Astrocyte (in vitro differentiated cells and primary cell): ENCODE results near the gene LYST. TPM values are rescaled to one million over a fixed set of nuclear protein-coding genes. Genes with fewer than 3 reads are reported as not detected.
A peak's percentile ranks its signal among the peaks of the same experiment; 100 is the strongest.

Experiments used
- DNase-seq: peaks from one replicate; pipeline ENCODE4 v3.0.0-alpha.2; 2010; ENCODE audit warnings: low read depth
- FAIRE-seq: peaks from 2 replicates; lab custom pipeline; 2011; peaks lifted over from hg19 to GRCh38; lab: Jason Lieb, UNC
- H2AFZ ChIP-seq: 2 replicates; pipeline ENCODE4 v1.6.0; 2012; ENCODE audit warnings: low read depth, low read length, inconsistent platforms
- H3K27ac ChIP-seq: 2 replicates; pipeline ENCODE4 v1.5.1; 2011; ENCODE audit warnings: low read depth, low read length, inconsistent platforms
- H3K27me3 ChIP-seq: 2 replicates; pipeline ENCODE4 v1.6.0; 2011; ENCODE audit warnings: low read length, inconsistent platforms; ENCODE audit not compliant: insufficient read depth
- H3K36me3 ChIP-seq: 2 replicates; pipeline ENCODE4 v1.5.1; 2011; ENCODE audit warnings: low read length, inconsistent platforms; ENCODE audit not compliant: insufficient read depth
- H3K4me1 ChIP-seq: 2 replicates; pipeline ENCODE4 v1.5.1; 2011; ENCODE audit warnings: low read length, inconsistent platforms; ENCODE audit not compliant: insufficient read depth
- H3K4me2 ChIP-seq: 2 replicates; pipeline ENCODE4 v1.6.0; 2012; ENCODE audit warnings: low read length, inconsistent platforms
- H3K4me3 ChIP-seq: 2 replicates; pipeline ENCODE4 v1.5.1; 2011; ENCODE audit warnings: low read depth, mild to moderate bottlenecking, low read length, inconsistent platforms; ENCODE audit not compliant: insufficient read depth
- H3K79me2 ChIP-seq: 2 replicates; pipeline ENCODE4 v1.6.0; 2012; ENCODE audit warnings: mild to moderate bottlenecking, low read length, inconsistent platforms; ENCODE audit not compliant: insufficient read depth
- H3K9ac ChIP-seq: 2 replicates; pipeline ENCODE4 v1.6.0; 2012; ENCODE audit warnings: mild to moderate bottlenecking, low read length, inconsistent platforms
- H3K9me3 ChIP-seq: 2 replicates; pipeline ENCODE4 v1.5.1; 2012; ENCODE audit warnings: low read depth, mild to moderate bottlenecking, low read length, inconsistent platforms; ENCODE audit not compliant: insufficient read depth
- H4K20me1 ChIP-seq: 2 replicates; pipeline ENCODE4 v1.6.0; 2012; ENCODE audit warnings: low read length, inconsistent platforms; ENCODE audit not compliant: insufficient read depth
- H3K27ac Mint-ChIP-seq: one replicate; pipeline ENCODE4 v1.8.0; 2021; ENCODE audit warnings: mild to moderate bottlenecking, mixed read lengths; ENCODE audit not compliant: unreplicated experiment
- H3K27me3 Mint-ChIP-seq: one replicate; pipeline ENCODE4 v1.8.0; 2021; ENCODE audit warnings: low read depth, mixed read lengths; ENCODE audit not compliant: unreplicated experiment
- H3K36me3 Mint-ChIP-seq: one replicate; pipeline ENCODE4 v1.8.0; 2021; ENCODE audit warnings: low read depth, mixed read lengths; ENCODE audit not compliant: unreplicated experiment
- H3K4me1 Mint-ChIP-seq: one replicate; pipeline ENCODE4 v1.8.0; 2021; ENCODE audit warnings: low read depth, mixed read lengths; ENCODE audit not compliant: unreplicated experiment
- H3K4me3 Mint-ChIP-seq: one replicate; pipeline ENCODE4 v1.8.0; 2021; ENCODE audit warnings: mild to moderate bottlenecking, moderate library complexity, mixed read lengths; ENCODE audit not compliant: unreplicated experiment
- H3K9me3 Mint-ChIP-seq: one replicate; pipeline ENCODE4 v1.8.0; 2021; ENCODE audit warnings: mild to moderate bottlenecking, mixed read lengths; ENCODE audit not compliant: unreplicated experiment
- CTCF ChIP-seq: IDR thresholded peaks from 2 replicates; pipeline ENCODE4 v1.5.1; 2011; ENCODE audit warnings: low read depth, mild to moderate bottlenecking, inconsistent platforms, low read length, moderate library complexity; ENCODE audit not compliant: insufficient read depth
- EZH2 ChIP-seq: IDR thresholded peaks from 2 replicates; pipeline ENCODE4 v1.6.1; 2012; ENCODE audit warnings: mild to moderate bottlenecking, low read length, inconsistent platforms; ENCODE audit not compliant: insufficient read depth
- total RNA-seq: library from RNA; stranded (reverse); gene quantifications from 2 replicates; pipeline ENCODE4 v1.2.1, GENCODE V29; 2021

LYST gene
- total RNA-seq, 1 donor from 2014 or later, result 15.7 TPM

GRCh38 chr1:235679644-235680043 lies 187.1 kb downstream of the LYST start:
- Histone ChIP-seq H3K9ac (no peak overlapping the region), H3K4me3 (no peak overlapping the region), H3K9me3 (peaks cover 15% of the 10 kb centered on the region), H2AFZ (no peak overlapping the region), H4K20me1 (no peaks in the 10 kb centered on the region), H3K4me2 (no peak overlapping the region), H3K79me2 (no peaks in the 10 kb centered on the region), H3K27ac (no peak overlapping the region), H3K27me3 (no peaks in the 10 kb centered on the region), H3K4me1 (peaks cover 4% of the 10 kb centered on the region), H3K36me3 (no peaks in the 10 kb centered on the region)
- Mint-ChIP-seq H3K27ac (no peak overlapping the region), H3K27me3 (no peaks in the 10 kb centered on the region), H3K36me3 (peaks cover 33% of the 10 kb centered on the region), H3K4me3 (no peak overlapping the region), H3K4me1 (peaks cover 9% of the 10 kb centered on the region), H3K9me3 (peaks cover 14% of the 10 kb centered on the region)
- FAIRE-seq (no peak), DNase-seq (no peak)
- TF ChIP-seq CTCF (no peak), EZH2 (no peak)

GRCh38 chr1:235679005-235679404 lies 187.7 kb downstream of the LYST start:
- FAIRE-seq, result no peak
- H3K4me3 ChIP-seq, result no peak overlapping the region
- Mint-ChIP-seq H3K4me3 (no peak overlapping the region), H3K4me1 (peaks cover 7% of the 10 kb centered on the region), H3K27ac (no peak overlapping the region), H3K36me3 (peaks cover 38% of the 10 kb centered on the region), H3K27me3 (no peaks in the 10 kb centered on the region), H3K9me3 (peaks cover 14% of the 10 kb centered on the region)
- DNase-seq, result no peak
- no peaks in the 10 kb centered on the region for H3K36me3 ChIP-seq
- no peak overlapping the region for H3K27ac ChIP-seq
- no peaks in the 10 kb centered on the region for H3K27me3 ChIP-seq
- H3K4me1 ChIP-seq, result peaks cover 4% of the 10 kb centered on the region
- no peak overlapping the region for H3K9ac ChIP-seq
- H3K4me2 ChIP-seq, result no peak overlapping the region
- H4K20me1 ChIP-seq, result no peaks in the 10 kb centered on the region
- peaks cover 16% of the 10 kb centered on the region for H3K9me3 ChIP-seq
- H3K79me2 ChIP-seq, result no peaks in the 10 kb centered on the region
- no peak for TF ChIP-seq EZH2
- TF ChIP-seq CTCF, result no peak
- H2AFZ ChIP-seq, result no peak overlapping the region

- Histone ChIP-seq H3K27me3 (no peaks in the 10 kb centered on the region), H2AFZ (no peak overlapping the region), H3K36me3 (no peaks in the 10 kb centered on the region), H3K79me2 (no peaks in the 10 kb centered on the region), H3K9ac (no peak overlapping the region), H3K4me1 (no peaks in the 10 kb centered on the region), H3K4me2 (no peak overlapping the region), H3K4me3 (no peak overlapping the region), H4K20me1 (no peaks in the 10 kb centered on the region), H3K9me3 (peaks cover 19% of the 10 kb centered on the region), H3K27ac (no peak overlapping the region)
- peaks cover 51% of the 10 kb centered on the region for H3K36me3 Mint-ChIP-seq
- peaks cover 6% of the 10 kb centered on the region for H3K4me1 Mint-ChIP-seq
- FAIRE-seq, result no peak
- H3K4me3 Mint-ChIP-seq, result no peak overlapping the region
- TF ChIP-seq EZH2 (no peak), CTCF (no peak)
- DNase-seq, result no peak
- peak overlapping the region; percentile 87 for H3K27ac Mint-ChIP-seq
- peaks cover 36% of the 10 kb centered on the region for H3K9me3 Mint-ChIP-seq
- H3K27me3 Mint-ChIP-seq, result no peaks in the 10 kb centered on the region
These were observed 191.4 kb downstream of the LYST start for GRCh38 chr1:235675152-235675890.
